Measurements from ENCODE around the gene ALPL. TPM values are rescaled to one million over a fixed set of nuclear protein-coding genes. Genes with fewer than 3 reads are reported as not detected.

ALPL gene
- total RNA-seq, 4 donors from 2014 or later = 2.8 to 6.4 (median 4.4) TPM

DNA sequence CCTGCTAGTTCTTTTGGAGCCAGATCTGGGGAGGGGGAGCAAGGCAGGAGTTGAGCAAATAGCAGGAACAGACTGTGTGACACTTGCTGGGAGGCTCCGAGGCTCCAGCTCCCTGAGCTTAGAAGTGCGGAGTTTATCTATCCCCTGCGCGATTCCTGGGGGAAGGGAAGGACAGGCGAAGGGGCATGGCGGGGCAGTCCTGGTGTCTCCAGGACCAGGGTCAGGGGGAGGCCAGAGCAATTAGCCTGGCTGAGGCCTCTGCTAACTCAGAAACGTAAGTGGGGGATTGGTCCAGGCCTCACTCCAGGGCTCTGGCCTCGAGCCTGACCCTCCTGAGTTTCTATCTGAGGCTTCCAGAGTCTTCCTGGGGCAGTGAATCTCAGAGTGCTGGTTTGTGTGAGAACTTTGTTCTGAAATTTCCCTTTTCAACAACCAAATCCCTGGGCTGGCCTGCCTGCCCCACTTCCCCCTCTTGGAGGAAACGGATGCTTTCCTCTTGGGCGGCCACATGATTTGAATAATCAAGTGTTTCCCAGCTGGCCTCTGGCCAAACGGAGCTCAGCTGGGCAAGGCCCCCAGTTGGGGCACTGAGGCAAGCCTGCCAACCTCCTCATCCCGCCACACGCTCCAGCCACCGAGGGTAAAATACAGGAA is 15.6 kb downstream of the ALPL start:
- no peak for DNase-seq
- Histone ChIP-seq H3K4me3 (no peak overlapping the region), H3K27ac (no peak overlapping the region), H3K4me1 (no peaks in the 10 kb centered on the region), H3K27me3 (no peaks in the 10 kb centered on the region), H3K36me3 (no peaks in the 10 kb centered on the region), H3K9me3 (no peaks in the 10 kb centered on the region)
- intact Hi-C loops (cut with DNase I; ENCODE audit: low total_unique reads) = no loop called here
- TF ChIP-seq POLR2A (IDR thresholded peaks at IDR 0.05) = no peak
- TF ChIP-seq, protein P1, sequence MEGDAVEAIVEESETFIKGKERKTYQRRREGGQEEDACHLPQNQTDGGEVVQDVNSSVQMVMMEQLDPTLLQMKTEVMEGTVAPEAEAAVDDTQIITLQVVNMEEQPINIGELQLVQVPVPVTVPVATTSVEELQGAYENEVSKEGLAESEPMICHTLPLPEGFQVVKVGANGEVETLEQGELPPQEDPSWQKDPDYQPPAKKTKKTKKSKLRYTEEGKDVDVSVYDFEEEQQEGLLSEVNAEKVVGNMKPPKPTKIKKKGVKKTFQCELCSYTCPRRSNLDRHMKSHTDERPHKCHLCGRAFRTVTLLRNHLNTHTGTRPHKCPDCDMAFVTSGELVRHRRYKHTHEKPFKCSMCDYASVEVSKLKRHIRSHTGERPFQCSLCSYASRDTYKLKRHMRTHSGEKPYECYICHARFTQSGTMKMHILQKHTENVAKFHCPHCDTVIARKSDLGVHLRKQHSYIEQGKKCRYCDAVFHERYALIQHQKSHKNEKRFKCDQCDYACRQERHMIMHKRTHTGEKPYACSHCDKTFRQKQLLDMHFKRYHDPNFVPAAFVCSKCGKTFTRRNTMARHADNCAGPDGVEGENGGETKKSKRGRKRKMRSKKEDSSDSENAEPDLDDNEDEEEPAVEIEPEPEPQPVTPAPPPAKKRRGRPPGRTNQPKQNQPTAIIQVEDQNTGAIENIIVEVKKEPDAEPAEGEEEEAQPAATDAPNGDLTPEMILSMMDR (IDR thresholded peaks at IDR 0.05) = no peak

DNA sequence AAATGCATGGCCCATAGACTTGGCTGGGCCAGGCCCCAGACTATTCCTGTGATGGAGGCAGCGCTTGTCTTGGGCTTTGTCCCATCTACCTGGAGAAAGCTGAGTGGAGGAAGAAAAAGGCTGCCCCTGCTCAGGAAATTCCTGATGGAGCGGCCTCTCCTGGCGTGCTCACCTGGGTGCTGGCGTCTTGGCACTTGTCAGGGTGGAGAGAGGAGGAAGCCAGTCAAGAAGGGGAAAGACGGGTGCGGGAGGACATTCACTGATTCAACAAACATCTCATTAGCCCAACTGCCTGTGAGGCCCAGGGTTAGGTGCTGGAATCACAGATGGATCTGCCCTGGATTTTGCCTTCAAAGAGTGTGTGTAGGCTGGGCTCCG is 16.1 kb downstream of the ALPL start:
- H3K36me3 ChIP-seq = no peaks in the 10 kb centered on the region
- H3K9me3 ChIP-seq = no peaks in the 10 kb centered on the region
- H3K4me3 ChIP-seq = no peak overlapping the region
- H3K4me1 ChIP-seq = no peaks in the 10 kb centered on the region
- TF ChIP-seq, protein P1 (IDR thresholded peaks at IDR 0.05) = no peak
- TF ChIP-seq POLR2A (IDR thresholded peaks at IDR 0.05) = no peak
- intact Hi-C loops (cut with DNase I; ENCODE audit: low total_unique reads) = no loop called here
- no peak for DNase-seq
- H3K27me3 ChIP-seq = no peaks in the 10 kb centered on the region
- no peak overlapping the region for H3K27ac ChIP-seq

GRCh38 chr1:21526441-21526840 is 17.2 kb downstream of the ALPL start:
- Histone ChIP-seq H3K4me1 (no peaks in the 10 kb centered on the region), H3K4me3 (no peak overlapping the region), H3K36me3 (no peaks in the 10 kb centered on the region), H3K9me3 (no peaks in the 10 kb centered on the region), H3K27me3 (no peaks in the 10 kb centered on the region), H3K27ac (no peak overlapping the region)
- no peak for DNase-seq
- no peak for TF ChIP-seq POLR2A (IDR thresholded peaks at IDR 0.05)
- TF ChIP-seq, protein P1 (IDR thresholded peaks at IDR 0.05) = no peak
- intact Hi-C loops (cut with DNase I; ENCODE audit: low total_unique reads) = no loop called here

DNA sequence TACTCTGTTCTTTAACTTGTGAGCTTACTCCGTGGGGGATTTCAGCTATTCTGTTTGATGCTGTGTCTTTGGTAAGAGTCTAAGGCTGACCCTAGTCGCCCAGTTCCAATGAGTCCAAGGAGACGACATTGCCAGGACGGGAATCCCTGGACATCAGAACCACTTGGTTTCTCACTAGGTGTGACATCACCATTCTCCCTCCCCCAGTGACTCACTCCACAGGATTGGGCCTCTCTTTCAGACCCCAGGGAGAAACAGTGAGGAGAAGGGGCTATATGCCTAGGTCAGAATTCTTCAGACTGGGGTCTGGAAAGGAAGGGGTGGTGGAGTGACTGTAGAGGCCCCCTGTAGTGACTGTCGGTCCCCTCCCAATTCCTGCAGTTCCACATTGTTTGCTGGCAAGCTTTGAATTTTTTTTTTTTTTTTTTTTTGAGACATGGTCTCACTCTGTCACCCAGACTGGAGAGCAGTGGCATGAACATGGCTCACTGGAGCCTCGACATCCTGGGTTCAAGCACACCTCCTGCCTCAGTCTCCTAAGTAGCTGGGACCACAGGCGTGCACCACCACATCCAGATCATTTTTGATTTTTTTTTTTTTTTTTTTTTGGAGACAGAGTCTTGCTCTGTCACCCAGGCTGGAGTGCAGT is 21.3 kb downstream of the ALPL start:
- no peak for DNase-seq
- Histone ChIP-seq H3K9me3 (no peaks in the 10 kb centered on the region), H3K27ac (no peak overlapping the region), H3K4me1 (no peaks in the 10 kb centered on the region), H3K4me3 (no peak overlapping the region), H3K36me3 (no peaks in the 10 kb centered on the region), H3K27me3 (no peaks in the 10 kb centered on the region)
- intact Hi-C loops (cut with DNase I; ENCODE audit: low total_unique reads) = no loop called here
- TF ChIP-seq POLR2A (IDR thresholded peaks at IDR 0.05) = no peak
- TF ChIP-seq, protein P1 (IDR thresholded peaks at IDR 0.05) = no peak

DNA sequence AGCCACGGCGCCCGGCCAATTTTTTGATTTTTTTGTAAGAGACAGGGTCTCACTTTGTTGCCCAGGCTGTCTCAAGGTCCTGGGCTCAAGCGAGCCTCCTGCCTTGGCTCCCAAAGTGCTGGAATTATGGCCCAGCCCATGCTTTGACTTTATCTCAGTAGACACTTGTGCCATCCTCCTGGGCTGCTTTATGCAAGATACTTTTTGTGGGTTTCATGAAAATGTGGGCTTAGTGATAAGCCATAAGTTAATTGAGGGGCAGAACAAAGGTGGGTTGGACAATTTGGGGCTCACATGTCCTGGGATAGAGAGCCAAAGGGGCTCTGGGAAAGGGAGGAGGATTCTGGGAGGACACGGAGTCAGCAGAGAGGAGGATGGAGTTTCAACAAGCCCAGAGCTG is 22.0 kb downstream of the ALPL start:
- H3K4me1 ChIP-seq = no peaks in the 10 kb centered on the region
- no peak for TF ChIP-seq POLR2A (IDR thresholded peaks at IDR 0.05)
- TF ChIP-seq, protein P1 (IDR thresholded peaks at IDR 0.05) = no peak
- H3K9me3 ChIP-seq = no peaks in the 10 kb centered on the region
- no peaks in the 10 kb centered on the region for H3K36me3 ChIP-seq
- no peaks in the 10 kb centered on the region for H3K27me3 ChIP-seq
- DNase-seq = no peak
- H3K4me3 ChIP-seq = no peak overlapping the region
- no peak overlapping the region for H3K27ac ChIP-seq
- intact Hi-C loops (cut with DNase I; ENCODE audit: low total_unique reads) = no loop called here

All from uterus (tissue), 4 donors.